HEK293 (cell line): ENCODE results near the gene PKLR.
A peak's percentile ranks its signal among the peaks of the same experiment; 100 is the strongest.

Experiments
- AEBP2 ChIP-seq: fragments of 450-650 bp; formaldehyde crosslinking; IDR thresholded peaks from 2 replicates; pipeline ENCODE4 v1.5.1; 2016; ENCODE audit warnings: missing biosample characterization, missing genetic modification characterization, borderline replicate concordance
- EGR2 ChIP-seq: fragments of 450-650 bp; formaldehyde crosslinking; IDR thresholded peaks from 2 replicates; pipeline ENCODE4 v1.5.1; 2016; ENCODE audit warnings: low read depth, missing biosample characterization, missing genetic modification characterization
- OVOL3 ChIP-seq: fragments of 450-650 bp; formaldehyde crosslinking; IDR thresholded peaks from 2 replicates; pipeline ENCODE4 v1.5.1; 2016; ENCODE audit warnings: missing biosample characterization, missing genetic modification characterization
- PRDM4 ChIP-seq: fragments of 450-650 bp; formaldehyde crosslinking; IDR thresholded peaks from 2 replicates; pipeline ENCODE4 v1.5.1; 2017; ENCODE audit warnings: missing biosample characterization, missing genetic modification characterization
- PRDM6 ChIP-seq: fragments of 450-650 bp; formaldehyde crosslinking; IDR thresholded peaks from 2 replicates; pipeline ENCODE4 v1.5.1; 2017; ENCODE audit warnings: missing biosample characterization, missing genetic modification characterization
- SCRT2 ChIP-seq: fragments of 450-650 bp; formaldehyde crosslinking; IDR thresholded peaks from 2 replicates; pipeline ENCODE4 v1.5.1; 2016; ENCODE audit warnings: missing biosample characterization, missing genetic modification characterization
- SP2 ChIP-seq: fragments of 450-650 bp; formaldehyde crosslinking; IDR thresholded peaks from 2 replicates; pipeline ENCODE4 v1.5.1; 2016; ENCODE audit warnings: missing biosample characterization, missing genetic modification characterization
- TCF7L2 ChIP-seq: IDR thresholded peaks from 2 replicates; pipeline ENCODE4 v1.6.1; 2011; ENCODE audit warnings: low read depth, mild to moderate bottlenecking, inconsistent platforms, low read length, moderate library complexity, borderline replicate concordance
- ZBTB44 ChIP-seq: fragments of 450-650 bp; IDR thresholded peaks from 2 replicates; pipeline ENCODE4 v1.5.1; 2018; ENCODE audit warnings: missing biosample characterization, mild to moderate bottlenecking, missing genetic modification characterization
- ZNF10 ChIP-seq: fragments of 450-650 bp; formaldehyde crosslinking; IDR thresholded peaks from 2 replicates; pipeline ENCODE4 v1.5.1; 2017; ENCODE audit warnings: missing biosample characterization, missing genetic modification characterization
- ZNF239 ChIP-seq: fragments of 450-650 bp; formaldehyde crosslinking; IDR thresholded peaks from 2 replicates; pipeline ENCODE4 v1.5.1; 2016; ENCODE audit warnings: missing biosample characterization, missing genetic modification characterization
- ZNF404 ChIP-seq: fragments of 450-650 bp; formaldehyde crosslinking; IDR thresholded peaks from 2 replicates; pipeline ENCODE4 v1.5.1; 2017; ENCODE audit warnings: missing biosample characterization, missing genetic modification characterization
- ZNF433 ChIP-seq: fragments of 450-650 bp; formaldehyde crosslinking; IDR thresholded peaks from 2 replicates; pipeline ENCODE4 v1.5.1; 2016; ENCODE audit warnings: missing biosample characterization, missing genetic modification characterization, low read depth
- ZNF510 ChIP-seq: fragments of 450-650 bp; formaldehyde crosslinking; IDR thresholded peaks from 2 replicates; pipeline ENCODE4 v1.5.1; 2018; ENCODE audit warnings: mild to moderate bottlenecking, missing genetic modification characterization, missing biosample characterization; ENCODE audit not compliant: insufficient replicate concordance
- ZNF513 ChIP-seq: fragments of 450-650 bp; IDR thresholded peaks from 2 replicates; pipeline ENCODE4 v1.5.1; 2018; ENCODE audit warnings: missing biosample characterization, missing genetic modification characterization
- ZNF518A ChIP-seq: fragments of 450-650 bp; formaldehyde crosslinking; conservative IDR thresholded peaks from 2 replicates; pipeline ENCODE4 v1.5.1; 2016; ENCODE audit warnings: low read depth, missing biosample characterization, missing genetic modification characterization
- ZNF544 ChIP-seq: fragments of 450-650 bp; formaldehyde crosslinking; IDR thresholded peaks from 2 replicates; pipeline ENCODE4 v1.5.0; 2017; ENCODE audit warnings: missing biosample characterization, missing genetic modification characterization
- ZNF660 ChIP-seq: fragments of 450-650 bp; IDR thresholded peaks from 2 replicates; pipeline ENCODE4 v1.5.1; 2018; ENCODE audit warnings: missing biosample characterization, mild to moderate bottlenecking, missing genetic modification characterization
- ZNF768 ChIP-seq: fragments of 450-650 bp; formaldehyde crosslinking; IDR thresholded peaks from 2 replicates; pipeline ENCODE4 v1.5.1; 2018; ENCODE audit warnings: missing biosample characterization, mild to moderate bottlenecking, missing genetic modification characterization
- ZSCAN18 ChIP-seq: fragments of 450-650 bp; formaldehyde crosslinking; IDR thresholded peaks from 2 replicates; pipeline ENCODE4 v1.5.1; 2016; ENCODE audit warnings: missing biosample characterization, missing genetic modification characterization

The PKLR gene

GRCh38 chr1:155244368-155245162, 56.7 kb downstream of the PKLR start (continued):
- no peak; the same call in 1 of the 2 replicates for TF ChIP-seq TCF7L2
- TF ChIP-seq EGR2 (tag by site-specific recombination): peak; percentile 89
- no peak for TF ChIP-seq ZNF544 (tag by site-specific recombination)
- TF ChIP-seq ZNF239 (tag by site-specific recombination): peak; percentile 96
- TF ChIP-seq ZSCAN18 (tag by site-specific recombination): peak; percentile 100
- TF ChIP-seq ZNF10 (tag by site-specific recombination): peak; percentile 85; the same call in 1 of the 2 replicates
- peak; percentile 73 for TF ChIP-seq ZNF513 (tag by site-specific recombination)
- TF ChIP-seq ZNF404: 0 out of 2 replicates have a peak, but pooled peaks have one; percentile 78
- TF ChIP-seq SCRT2 (tag by site-specific recombination): peak; percentile 100
- peak; percentile 96 for TF ChIP-seq SP2 (tag by site-specific recombination)
- peak; percentile 81 for TF ChIP-seq ZNF518A (tag by site-specific recombination)
- TF ChIP-seq ZBTB44 (tag by site-specific recombination): peak; percentile 93; the same call in 1 of the 2 replicates
- 0 out of 2 replicates have a peak, but pooled peaks have one; percentile 26 for TF ChIP-seq ZNF433
- TF ChIP-seq PRDM6 (tag by site-specific recombination): peak; percentile 83; the same call in 1 of the 2 replicates
- peak; percentile 99 for TF ChIP-seq OVOL3 (tag by site-specific recombination)
- peak; percentile 99 for TF ChIP-seq PRDM4 (tag by site-specific recombination)
- TF ChIP-seq ZNF768 (tag by site-specific recombination): peak; percentile 44; the same call in 1 of the 2 replicates
- TF ChIP-seq ZNF660: peak; percentile 97
- TF ChIP-seq AEBP2: peak; percentile 100
- TF ChIP-seq ZNF510 (tag by site-specific recombination): no peak
